Fibroblast of peridontal ligament (primary cell): ENCODE data around the gene ACSL5.

Experiments used
- DNase-seq: peaks from one replicate; pipeline ENCODE4 v3.0.0-alpha.2; 2010; ENCODE audit errors: extremely low read depth

The ACSL5 gene

GRCh38 chr10:112407696-112408095, 33.8 kb downstream of the ACSL5 start:
- no peak for DNase-seq

GRCh38 chr10:112409299-112409698, 35.4 kb downstream of the ACSL5 start:
- no peak for DNase-seq

- no peak for DNase-seq
Measured at GRCh38 chr10:112409755-112410154, 35.8 kb downstream of the ACSL5 start.

GRCh38 chr10:112412696-112413095, 38.8 kb downstream of the ACSL5 start:
- no peak for DNase-seq

- no peak for DNase-seq
Measured at GRCh38 chr10:112421731-112422130, 47.8 kb downstream of the ACSL5 start.

- no peak for DNase-seq
Measured at GRCh38 chr10:112424651-112425050, 50.7 kb downstream of the ACSL5 start.

GRCh38 chr10:112426111-112426510, 52.2 kb downstream of the ACSL5 start:
- DNase-seq = no peak

- no peak for DNase-seq
Measured at GRCh38 chr10:112429147-112429546, 55.2 kb downstream of the ACSL5 start.

DNA sequence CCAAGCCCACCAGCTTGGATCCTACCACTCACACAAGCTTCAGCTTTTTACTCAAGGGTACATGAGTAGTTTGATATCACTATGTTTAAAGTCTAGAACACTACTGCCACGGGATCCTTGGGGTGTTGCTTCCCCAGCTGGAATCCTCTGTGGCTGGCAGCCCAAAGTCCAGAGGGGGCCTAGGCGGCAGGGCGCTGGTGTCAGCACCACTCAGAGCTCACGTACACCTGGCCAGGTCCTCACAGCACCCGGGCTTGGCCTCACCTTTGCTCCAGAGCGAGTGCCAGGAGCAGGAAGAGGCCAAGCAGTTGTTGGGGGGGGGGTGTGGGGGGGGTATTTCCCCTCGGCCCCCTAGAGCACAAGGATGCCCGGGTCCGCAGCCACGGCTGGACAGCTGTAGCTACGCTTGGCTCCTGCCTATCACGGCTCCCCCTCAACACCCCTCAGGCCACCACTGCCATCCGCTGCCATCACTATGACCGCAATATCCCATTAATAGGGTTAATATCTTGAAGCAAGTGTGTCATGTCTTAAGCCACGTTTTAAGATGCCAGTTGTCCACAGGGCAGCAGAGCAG, 55.8 kb downstream of the ACSL5 start:
- no peak for DNase-seq

- no peak for DNase-seq
Measured at GRCh38 chr10:112433136-112433535, 59.2 kb downstream of the ACSL5 start.

- DNase-seq = peak; percentile 61
Measured at GRCh38 chr10:112434988-112435619, 61.2 kb downstream of the ACSL5 start.

- no peak for DNase-seq
Measured at GRCh38 chr10:112438356-112438755, 64.4 kb downstream of the ACSL5 start.

DNA sequence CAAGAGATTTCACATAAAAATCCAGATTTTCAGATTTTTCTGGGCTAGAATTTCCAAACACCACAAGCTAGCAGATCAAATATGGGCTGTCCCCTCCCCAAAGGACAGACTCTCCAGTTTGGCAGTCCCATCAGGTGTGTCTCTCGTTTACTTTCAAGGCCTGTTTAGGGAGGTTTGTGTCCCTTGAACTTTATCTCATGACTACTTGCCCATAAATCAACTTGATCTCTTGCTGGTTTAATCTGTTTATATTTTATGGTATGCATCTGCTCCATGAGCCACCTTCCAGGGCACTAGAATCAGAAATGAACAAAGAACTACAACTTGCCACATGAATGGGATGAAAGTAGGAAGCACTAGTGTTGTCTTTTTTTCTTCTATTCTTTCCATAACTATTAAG, 67.6 kb downstream of the ACSL5 start:
- no peak for DNase-seq

DNA sequence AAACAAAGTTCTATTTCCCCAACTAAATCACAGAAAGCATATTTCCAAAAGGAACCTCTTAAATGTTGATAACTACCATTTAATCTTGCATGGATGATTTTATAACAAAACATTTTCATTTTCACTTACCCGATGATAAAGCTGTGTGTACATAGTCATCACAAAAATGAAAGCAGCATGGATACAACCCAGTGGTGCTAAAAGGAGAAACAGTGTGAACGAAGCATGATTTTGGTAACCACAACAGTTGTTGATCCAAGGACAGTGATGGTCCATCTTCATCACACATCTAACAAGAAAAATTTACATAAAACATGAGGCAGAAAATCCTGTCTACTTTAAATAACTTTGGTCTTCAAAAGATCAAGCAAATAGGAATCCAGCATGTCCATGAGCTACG, 68.1 kb downstream of the ACSL5 start:
- no peak for DNase-seq

- DNase-seq = peak; percentile 15
Measured at GRCh38 chr10:112446055-112446854, 72.3 kb downstream of the ACSL5 start.

- peak; percentile 85 for DNase-seq
Measured at GRCh38 chr10:112446855-112447619, 73.1 kb downstream of the ACSL5 start, which contains the start of the genes VTI1A and ZDHHC6. VTI1A (plus strand) TSS chr10:112447215; CDS start chr10:112447374, 159 bp downstream. ZDHHC6 (minus strand) TSS chr10:112446914; CDS start chr10:112445436, 1,478 bp downstream.

- DNase-seq = no peak
Measured at GRCh38 chr10:112447620-112447928, 73.7 kb downstream of the ACSL5 start.

DNA sequence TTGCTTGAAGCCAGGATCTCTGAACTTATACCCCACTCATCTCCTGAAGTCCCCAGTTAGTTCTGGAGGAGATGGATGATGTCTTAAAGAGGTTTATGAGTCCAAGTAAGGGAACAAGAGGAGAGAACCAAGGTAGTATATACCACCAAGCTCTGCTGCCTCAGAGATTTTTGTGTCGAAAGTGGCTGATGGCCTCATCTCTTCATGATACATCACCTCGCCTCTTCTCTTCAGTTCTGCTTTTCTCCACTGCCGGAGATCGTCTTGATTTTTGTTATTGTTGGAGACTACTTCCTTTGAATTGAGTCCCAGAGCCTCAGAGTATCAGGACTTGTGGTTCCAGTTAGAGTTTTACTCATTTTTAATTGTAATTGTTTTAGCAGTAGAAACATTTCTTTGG, 75.0 kb downstream of the ACSL5 start:
- no peak for DNase-seq

DNA sequence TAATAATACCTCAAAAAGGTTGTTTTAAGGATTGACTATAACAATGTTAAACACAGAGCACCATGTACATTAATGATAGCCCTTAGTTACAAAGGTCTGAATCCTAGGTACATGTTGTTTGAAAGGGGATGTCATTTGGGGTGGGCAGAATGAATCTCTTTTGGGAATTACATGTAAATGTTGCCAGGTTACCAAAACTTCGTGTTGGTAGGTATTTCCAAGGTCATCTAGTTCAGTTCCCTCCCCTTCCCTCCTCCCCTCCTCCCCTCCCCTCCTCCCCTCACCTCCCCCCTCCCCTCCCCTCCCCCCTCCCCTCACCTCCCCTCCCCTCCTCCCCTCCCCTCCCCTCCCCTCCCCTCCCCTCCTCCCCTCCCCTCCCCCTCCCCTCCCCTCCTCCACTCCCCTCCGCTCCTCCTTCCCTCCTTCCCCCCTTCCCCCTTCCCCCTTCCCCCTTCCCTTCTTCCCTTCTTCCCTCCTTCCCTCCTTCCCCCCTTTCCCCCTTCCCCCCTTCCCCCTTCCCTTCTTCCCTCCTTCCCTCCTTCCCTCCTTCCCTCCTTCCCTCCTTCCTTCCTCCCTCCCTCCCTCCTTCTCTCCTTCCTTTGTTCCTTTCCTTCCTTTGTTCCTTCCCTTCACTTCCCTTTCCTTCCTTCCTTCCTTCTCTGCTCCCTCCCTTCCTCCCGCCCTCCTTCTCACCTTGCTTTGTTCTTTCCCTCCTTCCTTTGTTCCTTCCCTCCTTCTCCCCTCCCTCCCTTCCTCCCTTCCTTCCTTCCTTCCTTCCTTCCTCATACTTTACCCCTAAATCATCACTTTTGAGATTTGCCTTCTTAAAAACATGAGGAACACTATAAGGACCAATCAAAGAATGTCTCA, 81.2 kb downstream of the ACSL5 start:
- no peak for DNase-seq

GRCh38 chr10:112456533-112456932, 82.6 kb downstream of the ACSL5 start:
- DNase-seq = no peak

GRCh38 chr10:112460366-112460765, 86.5 kb downstream of the ACSL5 start:
- no peak for DNase-seq
